Pancreas (tissue), 10 donors: ENCODE data around the gene GPR35. TPM values are rescaled to one million over a fixed set of nuclear protein-coding genes. Genes with fewer than 3 reads are reported as not detected.

ENCODE experiments used
- ATAC-seq, 4 donors: fragments of 200-7000 bp; cut with Tn5 transposase; one replicate each; pipeline versions ENCODE4 v1.8.0 to v1.9.1; 2020; ENCODE audit warnings: mild to moderate bottlenecking in 4 of 4, moderate library complexity in 4 of 4
- DNase-seq, 6 donors: peaks; one replicate each; pipeline ENCODE4 v3.0.0-alpha.2; 2020
- FAIRE-seq: peaks from 2 replicates; lab custom pipeline; 2012; peaks lifted over from hg19 to GRCh38; lab: Jason Lieb, UNC
- H3K27ac ChIP-seq, 4 donors: fragments of 200-600 bp; sonication (generic); 1 replicate in 3 of 4; 2 replicates in 1 of 4; pipeline versions ENCODE4 v1.5.0 to v1.8.0; 2020
- H3K27me3 ChIP-seq, 4 donors: fragments of 200-600 bp; one replicate each; pipeline ENCODE4 v1.8.0; 2021
- H3K36me3 ChIP-seq, 3 donors: fragments of 200-600 bp; sonication (generic) in 1 of 3; one replicate each; pipeline versions ENCODE4 v1.5.0 to v1.8.0; 2020 to 2021
- H3K4me1 ChIP-seq, 3 donors: fragments of 200-600 bp; one replicate each; pipeline ENCODE4 v1.8.0; 2021
- H3K4me3 ChIP-seq, 4 donors: fragments of 200-600 bp; sonication (generic) in 2 of 4; one replicate each; pipeline versions ENCODE4 v1.5.0 to v1.8.0; 2020 to 2021
- H3K9me3 ChIP-seq, 4 donors: fragments of 200-600 bp; one replicate each; pipeline ENCODE4 v1.8.0; 2021
- CTCF ChIP-seq, 4 donors: fragments of 200-600 bp; sonication (generic) in 3 of 4; IDR thresholded peaks; one replicate each; pipeline versions ENCODE4 v1.5.0 to v1.8.0; 2021; ENCODE audit warnings: antibody characterized with exemption in 4 of 4
- WGBS, 2 donors: extraction: QIAGEN DNeasy Blood & Tissue Kit; methylation state at CpG; one replicate each; pipeline ENCODE4 v1.1.7; 2013; 5-methylcytosine and 5-hydroxymethylcytosine counted together
- intact Hi-C, 3 donors: fragments of 100-400 bp; cut with DNase I; formaldehyde crosslinking; loops; one replicate each; pipeline versions ENCODE4 v1.11.1 to v1.14.2; 2022
- polyA plus RNA-seq, 2 donors: library from polyadenylated mRNA; stranded (reverse); fragments of 200-250 nt; gene quantifications; one replicate each; pipeline ENCODE4 v1.2.3, GENCODE V29; 2013
- total RNA-seq, 6 donors: library from RNA; stranded (reverse); fragmentation: NEBNext Ultra II Directional in 4 of 6; extraction: Animal tissue kit (Norgen Biotek cat#: 25700) in 4 of 6; gene quantifications; one replicate each; pipeline versions ENCODE4 v1.2.1 to v1.2.4, GENCODE V29; 2021 to 2023
- donor health status: healthy with polysubstance abuse.
- donor health status: DM: no; HTN: no; CAD: no; lungs with moderate emphysema.
- donor health status: DM: no; HTN: no; CAD: no.
- donor health status: control.
- donor health status: control.
- donor health status: Bipolar disorder and iron deficiency.
- donor health status: DM: yes; HTN: yes; CAD: no.
- donor health status: DM: no; HTN: no; CAD: no.
- donor health status: DM: no; HTN: no; CAD: no.
- donor health status: DM: yes; HTN: yes; CAD: no.

Gene GPR35
- total and polyA plus RNA-seq, 8 donors, result 0.35 to 4.6 (median 1.0) TPM

GRCh38 chr2:240591784-240592183, 33.5 kb upstream of the GPR35 start:
- no peak for FAIRE-seq
- Histone ChIP-seq H3K36me3 (peaks cover 0 to 21% (median 0%) of the 10 kb centered on the region in 3 donors), H3K9me3 (no peaks in the 10 kb centered on the region), H3K27me3 (no peaks in the 10 kb centered on the region), H3K4me3 (no peak overlapping the region), H3K27ac (no peak overlapping the region), H3K4me1 (peaks cover 0 to 12% (median 9%) of the 10 kb centered on the region in 3 donors)
- peak in 2 of 6 donors; percentile 47 to 56 for DNase-seq
- intact Hi-C loops, result no loop called here
- no peak for TF ChIP-seq CTCF (IDR thresholded peaks at IDR 0.05)
- WGBS, 2 donors, result 92 to 93% methylated on average over 13 of the region's 13 CpGs
- ATAC-seq, result no peak

GRCh38 chr2:240593026-240593702, 32.1 kb upstream of the GPR35 start:
- Histone ChIP-seq H3K27ac (no peak overlapping the region), H3K9me3 (no peaks in the 10 kb centered on the region), H3K4me1 (peaks cover 0 to 2% (median 0%) of the 10 kb centered on the region in 3 donors), H3K27me3 (no peaks in the 10 kb centered on the region), H3K36me3 (peaks cover 0 to 21% (median 0%) of the 10 kb centered on the region in 3 donors), H3K4me3 (no peak overlapping the region)
- FAIRE-seq (no peak), ATAC-seq (no peak), DNase-seq (peak in 2 of 6 donors; percentile 7 to 35)
- no peak for TF ChIP-seq CTCF (IDR thresholded peaks at IDR 0.05)
- 84 to 89% methylated on average over 19 to 20 of the region's 20 CpGs for WGBS, 2 donors
- intact Hi-C loops, result no loop called here

- FAIRE-seq, result no peak
- WGBS, 2 donors, result 91 to 93% methylated on average over 19 of the region's 19 CpGs
- no peak for ATAC-seq
Measured at GRCh38 chr2:240593703-240594451, 31.4 kb upstream of the GPR35 start.

GRCh38 chr2:240594511-240595380, 30.5 kb upstream of the GPR35 start:
- FAIRE-seq (no peak), DNase-seq (peak in 4 of 6 donors; percentile 9 to 70 (median 40)), ATAC-seq (no peak)
- H3K4me3 ChIP-seq, result no peak overlapping the region
- no peak overlapping the region for H3K27ac ChIP-seq
- no peaks in the 10 kb centered on the region for H3K4me1 ChIP-seq
- intact Hi-C loops, result no loop called here
- TF ChIP-seq CTCF (IDR thresholded peaks at IDR 0.05), result no peak
- H3K27me3 ChIP-seq, result no peaks in the 10 kb centered on the region
- H3K36me3 ChIP-seq, result peaks cover 0 to 13% (median 0%) of the 10 kb centered on the region in 3 donors
- H3K9me3 ChIP-seq, result no peaks in the 10 kb centered on the region
- WGBS, 2 donors, result 92 to 93% methylated on average over 34 of the region's 34 CpGs

More at GRCh38 chr2:240593703-240594451, 31.4 kb upstream of the GPR35 start:
- Histone ChIP-seq H3K27me3 (no peaks in the 10 kb centered on the region), H3K36me3 (peaks cover 0 to 21% (median 0%) of the 10 kb centered on the region in 3 donors), H3K4me3 (no peak overlapping the region), H3K27ac (no peak overlapping the region), H3K9me3 (no peaks in the 10 kb centered on the region), H3K4me1 (no peaks in the 10 kb centered on the region)
- peak in 5 of 6 donors; percentile 1 to 68 (median 24) for DNase-seq
- TF ChIP-seq CTCF (IDR thresholded peaks at IDR 0.05), result no peak
- intact Hi-C loops, result no loop called here
